GM23338 (cell line): Measurements from ENCODE around the gene PPP6R2. TPM values are rescaled to one million over a fixed set of nuclear protein-coding genes. Genes with fewer than 3 reads are reported as not detected.
"Not testable (repeated sequence)": the region's sequence is repeated elsewhere in the genome, so short reads cannot be mapped to it uniquely, and the experiment has no call there.

ENCODE experiments used
- ATAC-seq: fragments of 200-7000 bp; cut with Tn5 transposase; 3 replicates; pipeline ENCODE4 v1.9.1; 2020
- DNase-seq: peaks from one replicate; pipeline ENCODE4 v3.0.0-alpha.2; 2015; ENCODE audit warnings: low spot score
- H2AFZ ChIP-seq: fragments of 200-600 bp; sonication (generic); 2 replicates; pipeline ENCODE4 v1.8.0; 2016; ENCODE audit warnings: antibody characterized with exemption, mild to moderate bottlenecking, moderate library complexity
- H3F3A ChIP-seq: fragments of 200-600 bp; sonication (generic); replicated peaks from 2 replicates; pipeline ENCODE4 v1.8.0; 2017; ENCODE audit warnings: antibody characterized with exemption, mixed run types, low read depth
- H3K27ac ChIP-seq: fragments of 200-600 bp; sonication (generic); 2 replicates; pipeline ENCODE4 v1.6.1; 2016; ENCODE audit warnings: low read depth
- H3K27me3 ChIP-seq: fragments of 200-600 bp; sonication (generic); 2 replicates; pipeline ENCODE4 v1.8.0; 2016; ENCODE audit warnings: mild to moderate bottlenecking, mixed run types, moderate library complexity; ENCODE audit not compliant: insufficient read depth
- H3K36me3 ChIP-seq: fragments of 200-600 bp; sonication (generic); 2 replicates; pipeline ENCODE4 v1.8.0; 2016; ENCODE audit warnings: mild to moderate bottlenecking; ENCODE audit not compliant: insufficient read depth
- H3K4me1 ChIP-seq: fragments of 200-600 bp; sonication (generic); 2 replicates; pipeline ENCODE4 v1.8.0; 2016; ENCODE audit warnings: mild to moderate bottlenecking, moderate library complexity; ENCODE audit not compliant: insufficient read depth
- H3K4me2 ChIP-seq: fragments of 200-600 bp; sonication (generic); 2 replicates; pipeline ENCODE4 v1.7.1; 2017; ENCODE audit warnings: mixed run types
- H3K4me3 ChIP-seq: fragments of 200-600 bp; sonication (generic); 2 replicates; pipeline ENCODE4 v1.6.1; 2016; ENCODE audit warnings: mixed run types
- H3K79me2 ChIP-seq: fragments of 200-600 bp; sonication (generic); replicated peaks from 2 replicates; pipeline ENCODE4 v1.8.0; 2017; ENCODE audit warnings: mild to moderate bottlenecking; ENCODE audit not compliant: insufficient read depth
- H3K9me2 ChIP-seq: fragments of 200-600 bp; sonication (generic); 2 replicates; pipeline ENCODE4 v1.8.0; 2017; ENCODE audit not compliant: insufficient read depth
- H4K20me1 ChIP-seq: fragments of 200-600 bp; sonication (generic); replicated peaks from 2 replicates; pipeline ENCODE4 v1.8.0; 2017; ENCODE audit warnings: mild to moderate bottlenecking; ENCODE audit not compliant: insufficient read depth
- H3K27ac Mint-ChIP-seq: 2 replicates; pipeline ENCODE4 v1.8.0; 2020; ENCODE audit warnings: inconsistent platforms, mild to moderate bottlenecking, moderate library complexity, mixed read lengths
- H3K27me3 Mint-ChIP-seq: 3 replicates; pipeline ENCODE4 v1.8.0; 2022; ENCODE audit warnings: low read depth, mild to moderate bottlenecking, moderate library complexity, mixed read lengths, inconsistent platforms; ENCODE audit not compliant: insufficient read depth, poor library complexity
- H3K36me3 Mint-ChIP-seq: 3 replicates; pipeline ENCODE4 v1.8.0; 2021; ENCODE audit warnings: low read depth, mild to moderate bottlenecking, inconsistent platforms, moderate library complexity, mixed read lengths
- H3K4me1 Mint-ChIP-seq: 3 replicates; pipeline ENCODE4 v1.8.0; 2020; ENCODE audit warnings: mild to moderate bottlenecking, inconsistent platforms, mixed read lengths
- H3K4me3 Mint-ChIP-seq: 3 replicates; pipeline ENCODE4 v1.8.0; 2021; ENCODE audit warnings: moderate library complexity, mild to moderate bottlenecking, inconsistent platforms, mixed read lengths
- H3K9me3 Mint-ChIP-seq: 3 replicates; pipeline ENCODE4 v1.8.0; 2020; ENCODE audit warnings: moderate library complexity, mild to moderate bottlenecking, inconsistent platforms, mixed read lengths
- EZH2phosphoT487 ChIP-seq: fragments of 200-600 bp; sonication (generic); IDR thresholded peaks from one replicate; pipeline ENCODE4 v1.8.1; 2018; ENCODE audit warnings: antibody characterized with exemption; ENCODE audit not compliant: unreplicated experiment
- JUNB ChIP-seq: IDR thresholded peaks from one replicate; pipeline ENCODE4 v1.6.1; 2016; ENCODE audit warnings: antibody characterized with exemption; ENCODE audit not compliant: unreplicated experiment
- NANOG ChIP-seq: IDR thresholded peaks from 2 replicates; pipeline ENCODE4 v1.6.1; 2016; ENCODE audit warnings: antibody characterized with exemption, borderline replicate concordance
- ZNF462 ChIP-seq: fragments of 250-450 bp; sonication (Bioruptor Pico); IDR thresholded peaks from 2 replicates; pipeline ENCODE4 v1.5.0; 2020; ENCODE audit warnings: mild to moderate bottlenecking, moderate library complexity
- polyA plus RNA-seq: library from polyadenylated mRNA; unstranded; fragments of >200 nt; fragmentation: Nextera tagmentation; extraction: Ambion mirVana; gene quantifications from 2 replicates; pipeline ENCODE4 v1.2.1, GENCODE V29; 2016
- total RNA-seq: library from RNA; depleted of rRNA; stranded (reverse); fragments of >200 nt; shearing (Covaris generic); gene quantifications from 2 replicates; pipeline ENCODE4 v1.2.3, GENCODE V29; 2014

PPP6R2 gene
- total and polyA plus RNA-seq, 2 experiments from 2014 or later: 11.9 to 45.8 TPM

- Histone ChIP-seq H4K20me1 (no peaks in the 10 kb centered on the region), H3K27ac (no peak overlapping the region), H3K27me3 (peaks cover 19% of the 10 kb centered on the region), H3K9me2 (no peaks in the 10 kb centered on the region), H3K4me3 (no peak overlapping the region), H3K36me3 (no peaks in the 10 kb centered on the region), H3K4me1 (no peaks in the 10 kb centered on the region; the same call in 1 of the 2 replicates), H2AFZ (no peak overlapping the region), H3K79me2 (no peaks in the 10 kb centered on the region), H3F3A (no peaks in the 10 kb centered on the region), H3K4me2 (no peak overlapping the region)
- Mint-ChIP-seq H3K4me1 (peaks cover 6% of the 10 kb centered on the region), H3K36me3 (no peaks in the 10 kb centered on the region), H3K27ac (no peak overlapping the region), H3K9me3 (peaks cover 3% of the 10 kb centered on the region; the same call in 1 of the 3 replicates), H3K4me3 (no peak overlapping the region; the same call in 2 of the 3 replicates), H3K27me3 (peaks cover 20% of the 10 kb centered on the region)
- ATAC-seq: no peak
- TF ChIP-seq JUNB: no peak
- DNase-seq: no peak
These were observed 13.9 kb upstream of the PPP6R2 start for GRCh38 chr22:50329236-50329635.

- not testable (repeated sequence) for H3K79me2 ChIP-seq, H3K27ac Mint-ChIP-seq, H3K9me3 Mint-ChIP-seq, H3K4me2 ChIP-seq, H3K9me2 ChIP-seq, H3K4me3 Mint-ChIP-seq, H3K27me3 ChIP-seq, H3K4me1 Mint-ChIP-seq, H3K27ac ChIP-seq, H3K4me3 ChIP-seq, H3K27me3 Mint-ChIP-seq, DNase-seq, H3K36me3 Mint-ChIP-seq, H4K20me1 ChIP-seq, H3K4me1 ChIP-seq, H2AFZ ChIP-seq, H3K36me3 ChIP-seq, ATAC-seq
- H3F3A ChIP-seq: peaks cover 20% of the 10 kb centered on the region
These were observed 8.7 kb upstream of the PPP6R2 start for GRCh38 chr22:50334433-50334832.

GRCh38 chr22:50337262-50338041, 5.7 kb upstream of the PPP6R2 start:
- Histone ChIP-seq H2AFZ (no peak overlapping the region), H3K9me2 (no peaks in the 10 kb centered on the region), H3K4me2 (no peak overlapping the region), H3K4me1 (no peaks in the 10 kb centered on the region), H3K36me3 (no peaks in the 10 kb centered on the region), H3K27ac (no peak overlapping the region), H3K4me3 (no peak overlapping the region), H3K27me3 (no peaks in the 10 kb centered on the region), H4K20me1 (no peaks in the 10 kb centered on the region), H3K79me2 (no peaks in the 10 kb centered on the region), H3F3A (peaks cover 27% of the 10 kb centered on the region)
- Mint-ChIP-seq H3K9me3 (no peaks in the 10 kb centered on the region; the same call in 2 of the 3 replicates), H3K4me1 (peaks cover 2% of the 10 kb centered on the region; the same call in 1 of the 3 replicates), H3K27ac (no peak overlapping the region), H3K27me3 (peaks cover 10% of the 10 kb centered on the region), H3K4me3 (no peak overlapping the region), H3K36me3 (no peaks in the 10 kb centered on the region)
- TF ChIP-seq EZH2phosphoT487: no peak
- no peak for ATAC-seq
- DNase-seq: no peak

- Mint-ChIP-seq H3K36me3 (no peaks in the 10 kb centered on the region), H3K4me3 (no peak overlapping the region), H3K4me1 (peaks cover 2% of the 10 kb centered on the region; the same call in 1 of the 3 replicates), H3K27ac (no peak overlapping the region), H3K27me3 (peaks cover 9% of the 10 kb centered on the region), H3K9me3 (no peaks in the 10 kb centered on the region; the same call in 2 of the 3 replicates)
- Histone ChIP-seq H3K27ac (no peak overlapping the region), H3K27me3 (no peaks in the 10 kb centered on the region), H3K79me2 (no peaks in the 10 kb centered on the region), H3K36me3 (no peaks in the 10 kb centered on the region), H4K20me1 (no peaks in the 10 kb centered on the region), H2AFZ (no peak overlapping the region), H3K4me1 (no peaks in the 10 kb centered on the region), H3K4me2 (no peak overlapping the region), H3F3A (peaks cover 27% of the 10 kb centered on the region), H3K4me3 (no peak overlapping the region), H3K9me2 (no peaks in the 10 kb centered on the region)
- no peak for DNase-seq
- no peak for ATAC-seq
- TF ChIP-seq ZNF462 (CRISPR knock-in tag) (no peak), NANOG (no peak)
These were observed 5.0 kb upstream of the PPP6R2 start for GRCh38 chr22:50338042-50338573.
